C4-2B (cell line): ENCODE measurements around the gene CASKIN1.

Experiments
- CTCF ChIP-seq: fragments of 450-650 bp; conservative IDR thresholded peaks from 2 replicates; pipeline ENCODE4 v1.5.1; 2017; ENCODE audit warnings: mild to moderate bottlenecking
- ZFX ChIP-seq: fragments of 450-650 bp; IDR thresholded peaks from 2 replicates; pipeline ENCODE4 v1.6.1; 2017

GRCh38 chr16:2210009-2210332 lies 13.6 kb upstream of the CASKIN1 start:
- TF ChIP-seq ZFX (no peak), CTCF (no peak)
